GM19035 (cell line): Measurements from ENCODE around the gene ANKRD13B.

ENCODE experiments used
- ATAC-seq: cut with Tn5 transposase; IDR thresholded peaks from one replicate; pipeline ENCODE4 v1.9.1; 2021; ENCODE audit not compliant: unreplicated experiment

The ANKRD13B gene

GRCh38 chr17:29581583-29582253 is 11.2 kb upstream of the ANKRD13B start:
- no peak for ATAC-seq

- ATAC-seq = no peak
Observed at GRCh38 chr17:29582254-29582765, 10.6 kb upstream of the ANKRD13B start.

DNA sequence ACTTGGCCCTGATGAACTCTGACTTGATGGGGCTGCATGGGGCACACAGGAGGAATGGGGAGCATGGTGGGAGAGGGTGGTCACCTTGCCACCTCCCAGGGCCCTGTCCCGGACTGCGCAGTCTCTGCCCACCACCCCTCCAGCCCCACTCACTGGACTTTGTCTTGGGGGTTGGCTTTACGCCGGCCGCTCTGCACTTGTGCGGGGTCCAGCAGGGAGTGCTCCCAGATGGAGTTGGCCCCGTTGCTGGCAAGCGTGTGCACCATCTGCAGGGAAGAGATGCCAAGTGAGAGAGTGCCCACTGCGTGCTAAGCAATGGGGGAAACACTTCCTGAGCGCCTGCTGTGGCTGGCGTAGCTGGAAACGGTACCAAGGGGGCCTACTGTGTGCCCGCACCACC is 10.2 kb upstream of the ANKRD13B start:
- ATAC-seq = no peak

DNA sequence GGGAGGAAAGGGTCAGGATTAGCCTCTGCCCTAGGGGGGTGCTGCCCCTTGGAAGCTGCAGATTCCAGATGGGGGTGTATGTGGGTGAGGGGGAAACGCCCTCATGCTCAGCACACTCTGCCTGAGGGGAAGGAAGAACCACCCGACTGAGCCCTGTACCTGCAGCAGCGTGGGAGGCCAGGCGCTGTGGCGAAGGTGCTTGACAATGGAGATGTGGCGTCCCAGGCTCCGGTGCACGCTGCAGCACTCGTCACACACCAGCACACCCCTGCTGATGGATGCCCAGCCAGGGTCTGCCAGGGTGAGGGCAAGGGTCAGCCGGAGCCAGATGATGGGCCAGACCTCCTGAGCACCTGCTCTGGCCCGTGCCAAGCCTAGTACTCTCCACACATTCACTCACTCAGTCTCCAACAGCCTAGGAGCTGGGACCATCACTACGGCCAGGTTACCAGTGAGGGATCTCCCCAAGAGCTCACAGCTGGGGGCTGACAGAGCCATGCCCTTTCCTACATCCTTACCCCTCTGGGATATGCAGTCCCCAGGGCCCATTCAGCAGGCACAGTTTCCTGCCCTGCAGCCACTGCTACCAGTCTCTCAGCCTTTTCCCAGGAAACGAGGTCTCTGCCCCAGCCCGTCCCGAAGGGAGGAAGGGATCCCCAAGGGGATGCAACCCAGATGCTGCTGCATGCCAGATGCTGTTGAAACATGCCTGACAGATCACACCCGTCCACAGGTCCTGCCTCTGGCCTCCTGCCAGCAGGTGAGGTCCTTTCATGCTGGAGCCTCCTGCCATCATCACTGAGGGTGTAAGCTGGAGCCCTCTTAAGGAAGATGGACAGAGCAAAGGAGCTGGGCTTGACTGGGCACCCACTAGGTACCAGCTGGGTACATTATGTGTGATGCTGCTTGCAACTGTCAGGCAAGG is 9.3 kb upstream of the ANKRD13B start:
- no peak for ATAC-seq

DNA sequence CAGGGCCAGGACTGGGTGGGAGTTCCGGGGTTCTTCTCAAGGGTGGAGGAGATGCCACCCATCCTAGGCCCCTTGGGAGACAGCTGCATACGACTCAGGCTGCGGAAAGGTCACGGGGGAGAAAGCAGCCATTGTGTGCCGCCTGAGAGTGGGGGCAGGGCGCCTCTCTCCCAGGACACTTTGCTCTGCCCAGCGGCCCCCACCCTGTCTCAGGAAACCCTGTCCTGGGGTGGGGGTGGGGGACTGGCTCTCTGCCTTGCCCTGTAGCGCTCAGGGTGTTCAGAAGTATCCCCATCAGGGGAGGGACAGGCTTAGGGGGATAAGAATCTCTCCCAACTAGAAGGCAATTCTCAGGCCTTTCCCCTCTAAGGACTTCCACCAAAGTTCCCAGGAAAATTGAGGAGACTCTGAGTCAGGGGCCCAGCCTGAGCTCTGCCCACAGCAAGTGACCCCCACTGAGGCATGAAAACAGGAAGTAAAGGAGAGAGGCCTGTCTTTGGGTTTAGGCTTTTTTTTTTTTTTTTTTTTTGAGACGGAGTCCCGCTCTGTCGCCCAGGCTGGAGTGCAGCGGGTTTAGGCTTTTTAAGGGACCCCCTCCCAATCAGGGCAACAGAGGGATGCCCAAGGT is 8.4 kb upstream of the ANKRD13B start:
- ATAC-seq = no peak

DNA sequence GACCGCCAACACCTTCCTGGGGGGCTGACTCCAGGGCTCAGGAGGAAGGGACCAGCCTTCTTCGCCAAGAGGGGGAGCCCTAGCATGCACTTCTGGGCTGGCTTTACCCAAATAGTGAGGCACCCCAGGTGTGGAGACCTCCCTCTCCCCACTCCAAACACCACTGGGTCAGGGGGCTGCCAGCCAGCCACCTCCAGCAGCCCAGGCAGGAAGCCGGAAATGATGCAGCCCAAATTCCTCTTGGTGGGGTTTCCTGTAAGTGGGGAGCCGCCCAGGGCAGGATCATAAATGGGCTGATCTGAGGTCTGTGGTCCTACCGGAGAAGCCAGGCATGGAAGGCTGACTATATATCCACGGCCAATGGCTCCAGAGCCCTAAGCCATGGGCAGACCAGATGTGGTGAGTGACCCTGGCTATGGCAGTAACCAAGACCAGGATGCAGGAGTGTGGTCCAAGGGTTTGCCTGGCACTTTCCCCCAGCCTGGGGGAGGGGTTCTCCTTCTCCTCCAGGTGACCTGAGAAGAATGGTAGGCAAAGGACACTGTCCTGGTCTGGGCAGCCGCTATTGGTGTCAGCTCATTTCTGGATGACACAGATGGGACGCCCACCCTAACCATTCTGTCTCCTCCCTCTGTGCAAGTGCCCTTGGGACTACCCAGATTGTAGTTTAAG is 7.7 kb upstream of the ANKRD13B start:
- ATAC-seq = no peak

DNA sequence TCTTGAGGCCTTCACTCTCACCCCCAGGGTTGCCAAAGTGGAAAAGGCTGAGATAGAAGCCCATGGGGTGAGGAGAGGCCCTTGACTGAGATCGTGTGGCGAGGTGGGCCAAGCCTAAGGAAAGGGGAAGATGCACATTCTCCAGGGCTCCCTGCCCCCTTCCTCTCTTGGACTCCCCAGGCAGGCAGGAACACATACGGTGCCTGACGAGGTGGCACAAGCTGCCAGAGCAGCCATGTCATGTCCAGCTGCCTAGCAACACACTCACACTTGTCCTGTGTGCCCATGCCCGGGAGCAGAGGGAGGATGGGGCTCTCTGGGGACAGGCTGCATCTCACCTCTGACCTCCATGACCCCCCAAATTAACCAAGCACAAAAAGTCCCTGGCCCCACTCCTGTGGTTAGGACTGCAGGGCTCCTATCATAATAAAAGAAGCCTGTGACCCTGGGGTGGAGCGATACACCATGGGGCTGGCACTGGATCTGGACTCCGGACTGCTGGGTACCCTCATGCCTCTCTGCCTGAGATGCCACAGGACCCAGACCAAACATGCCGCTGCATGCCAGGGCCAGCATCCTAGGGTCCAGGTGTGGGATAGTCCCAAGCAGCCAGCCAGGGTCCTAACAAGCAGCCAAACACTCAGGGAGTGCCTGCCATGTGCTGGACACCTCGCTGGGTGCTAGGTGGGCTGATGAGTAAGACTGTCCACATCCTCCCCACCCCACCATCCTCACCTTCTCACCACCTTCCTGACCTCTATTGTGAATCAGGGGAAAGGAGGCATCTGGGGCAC is 6.1 kb upstream of the ANKRD13B start:
- no peak for ATAC-seq

DNA sequence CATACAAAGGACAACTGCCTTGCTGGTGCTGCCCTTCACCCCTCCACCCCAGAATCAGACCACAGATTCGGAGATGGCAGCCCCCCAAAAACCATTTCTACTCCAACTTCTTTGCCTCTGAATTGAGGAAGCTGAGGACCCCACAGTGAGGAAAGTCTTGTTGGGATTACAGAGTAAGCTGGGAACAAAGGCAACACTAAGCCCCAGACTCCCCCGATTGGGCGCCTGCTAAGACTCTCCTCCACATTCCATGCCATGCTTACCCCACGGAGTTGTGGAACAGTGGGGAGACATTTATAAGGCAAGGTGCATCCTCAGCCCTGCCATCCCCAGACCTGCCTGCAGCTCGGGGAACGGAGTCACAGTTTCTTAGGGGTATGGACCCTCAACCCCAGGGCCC is 5.3 kb upstream of the ANKRD13B start:
- no peak for ATAC-seq

DNA sequence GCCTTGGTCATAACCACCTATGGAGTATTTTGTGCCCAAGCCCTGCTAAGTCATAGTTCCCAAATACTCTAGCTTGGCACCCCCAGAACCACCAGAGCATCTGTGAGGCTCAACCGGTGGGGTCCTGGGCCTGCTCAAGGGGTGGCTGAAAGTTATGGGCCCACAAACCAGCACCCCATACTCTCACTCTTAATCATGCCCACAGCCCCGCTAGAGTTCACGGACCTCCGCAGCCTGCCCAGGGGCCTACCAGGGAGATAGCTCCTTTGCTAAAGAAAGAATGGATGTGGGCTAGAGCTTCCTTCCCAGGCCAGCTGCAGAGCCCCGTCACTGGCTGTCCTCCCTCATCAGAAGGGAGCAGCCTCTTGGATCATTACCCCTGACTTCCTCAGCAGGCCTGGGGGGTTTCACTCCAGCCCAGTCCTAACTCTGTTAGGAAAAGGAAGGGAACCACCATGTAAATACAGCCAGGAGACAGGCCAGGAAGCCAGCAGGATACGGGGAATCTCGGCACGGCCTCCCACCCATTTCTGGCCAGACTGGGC is 4.8 kb upstream of the ANKRD13B start:
- ATAC-seq = no peak

GRCh38 chr17:29588562-29589411 is 4.1 kb upstream of the ANKRD13B start:
- peak; percentile 17 for ATAC-seq

DNA sequence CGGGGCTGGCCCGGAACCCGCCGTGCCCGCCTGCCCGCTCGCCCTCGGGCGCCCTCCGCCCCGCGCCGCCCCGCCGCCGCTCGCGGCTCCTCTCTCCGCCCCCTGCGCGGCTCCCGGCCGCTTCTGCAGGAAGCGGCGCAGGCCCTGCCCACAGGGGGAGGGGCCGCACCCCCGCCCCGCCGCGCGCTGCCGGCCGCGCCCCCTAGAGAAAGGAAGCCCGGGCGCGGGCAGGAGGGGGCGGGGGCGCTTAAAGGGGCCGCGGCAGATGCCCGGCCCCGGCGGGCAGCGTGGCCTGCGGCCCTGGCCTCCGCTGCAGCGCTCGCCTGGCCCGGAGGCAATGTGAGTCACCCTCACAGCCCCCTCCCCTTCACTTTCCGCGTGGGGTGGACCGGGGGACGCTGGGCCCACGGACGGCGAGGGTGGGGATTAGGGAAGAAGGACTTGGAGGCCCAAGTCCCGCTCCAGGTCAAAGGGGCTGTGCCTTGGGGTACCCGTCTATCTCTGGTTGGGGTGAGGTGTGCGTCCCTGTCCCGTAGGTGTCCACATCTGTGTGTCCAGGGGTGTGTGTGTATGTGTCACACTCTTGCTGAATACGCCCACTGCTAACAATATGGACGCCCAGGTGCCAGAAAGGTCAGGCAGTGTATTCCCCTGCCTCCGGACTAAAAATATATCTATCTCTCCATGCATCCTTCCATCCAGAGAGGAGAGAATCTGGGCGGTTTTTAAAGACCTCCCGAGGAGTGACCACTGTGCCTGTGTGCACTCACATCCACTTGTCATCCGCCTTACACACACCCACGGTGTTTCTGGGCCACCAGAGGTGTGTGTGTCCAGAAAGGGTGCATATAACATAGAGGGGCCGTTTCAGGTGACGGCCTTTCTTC is 3.2 kb upstream of the ANKRD13B start, which contains the start of gene GIT1:
GIT1 (minus strand) TSS at position 125 of the 887 bp plus-strand sequence. CDS start 270 bp downstream, outside the sequence.
- peak; percentile 58 for ATAC-seq

DNA sequence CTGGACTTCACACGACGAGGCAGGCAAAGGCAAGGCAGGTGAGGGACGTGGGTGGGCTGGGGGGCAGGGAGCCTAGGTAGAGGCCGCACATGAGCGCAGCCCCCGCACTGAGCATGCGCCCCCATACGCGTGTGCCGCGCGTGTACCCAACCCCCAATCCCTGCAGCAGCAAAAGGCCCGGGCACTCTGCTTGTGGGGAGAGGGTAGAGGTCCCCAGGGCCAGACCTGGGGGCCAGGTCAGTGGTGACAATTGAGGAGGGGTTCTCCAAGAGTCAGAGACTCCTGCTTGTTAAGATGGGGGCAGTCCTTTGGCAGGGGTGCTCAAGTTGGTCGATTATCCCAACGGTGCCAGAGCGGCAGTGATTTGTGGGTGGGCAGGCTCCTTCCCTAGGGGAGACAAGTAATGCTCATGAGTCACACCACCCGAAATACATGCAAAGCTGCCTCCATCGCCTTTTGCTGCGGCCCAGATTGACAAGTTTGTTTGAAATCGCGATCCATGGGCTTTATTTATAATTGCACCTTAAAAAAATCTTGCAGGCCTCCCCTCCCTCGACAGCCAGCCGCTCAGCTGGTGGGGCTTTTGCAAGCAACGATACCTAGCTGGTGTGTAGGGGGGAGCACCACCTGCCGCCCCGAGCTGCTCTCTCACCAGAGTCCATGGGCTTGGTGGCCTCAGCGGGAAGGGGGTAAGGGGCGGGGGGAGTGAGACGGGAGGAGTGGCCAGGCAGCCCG is 2.4 kb upstream of the ANKRD13B start:
- ATAC-seq = no peak

DNA sequence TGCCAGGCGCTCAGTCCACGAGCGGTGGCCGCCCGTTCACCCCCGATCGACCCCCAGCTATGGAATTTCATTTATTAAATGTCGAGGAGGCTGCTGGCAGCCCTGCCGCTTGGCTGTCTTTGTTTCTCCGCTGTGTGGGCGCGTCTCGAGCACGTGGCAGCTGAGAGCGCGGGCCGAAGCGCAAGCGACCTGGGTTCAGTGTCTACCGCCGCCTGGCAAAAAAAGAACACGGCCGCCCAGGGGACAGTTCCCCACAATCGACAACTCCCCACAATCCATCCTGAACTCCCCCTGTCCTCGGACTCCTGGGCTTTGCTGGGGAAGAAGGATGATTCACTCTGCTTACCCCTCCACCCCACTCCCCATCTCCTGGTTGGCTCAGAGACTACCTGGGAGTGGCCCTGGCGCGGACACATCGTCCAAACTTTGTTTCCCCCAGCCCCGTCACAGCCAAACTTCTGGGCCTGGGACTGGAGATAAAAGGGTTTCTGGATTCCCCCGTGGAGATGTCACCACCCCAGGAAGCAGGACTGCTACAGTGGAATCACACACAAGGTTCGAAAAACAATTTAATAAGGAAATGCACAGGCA is 1.7 kb upstream of the ANKRD13B start:
- no peak for ATAC-seq

DNA sequence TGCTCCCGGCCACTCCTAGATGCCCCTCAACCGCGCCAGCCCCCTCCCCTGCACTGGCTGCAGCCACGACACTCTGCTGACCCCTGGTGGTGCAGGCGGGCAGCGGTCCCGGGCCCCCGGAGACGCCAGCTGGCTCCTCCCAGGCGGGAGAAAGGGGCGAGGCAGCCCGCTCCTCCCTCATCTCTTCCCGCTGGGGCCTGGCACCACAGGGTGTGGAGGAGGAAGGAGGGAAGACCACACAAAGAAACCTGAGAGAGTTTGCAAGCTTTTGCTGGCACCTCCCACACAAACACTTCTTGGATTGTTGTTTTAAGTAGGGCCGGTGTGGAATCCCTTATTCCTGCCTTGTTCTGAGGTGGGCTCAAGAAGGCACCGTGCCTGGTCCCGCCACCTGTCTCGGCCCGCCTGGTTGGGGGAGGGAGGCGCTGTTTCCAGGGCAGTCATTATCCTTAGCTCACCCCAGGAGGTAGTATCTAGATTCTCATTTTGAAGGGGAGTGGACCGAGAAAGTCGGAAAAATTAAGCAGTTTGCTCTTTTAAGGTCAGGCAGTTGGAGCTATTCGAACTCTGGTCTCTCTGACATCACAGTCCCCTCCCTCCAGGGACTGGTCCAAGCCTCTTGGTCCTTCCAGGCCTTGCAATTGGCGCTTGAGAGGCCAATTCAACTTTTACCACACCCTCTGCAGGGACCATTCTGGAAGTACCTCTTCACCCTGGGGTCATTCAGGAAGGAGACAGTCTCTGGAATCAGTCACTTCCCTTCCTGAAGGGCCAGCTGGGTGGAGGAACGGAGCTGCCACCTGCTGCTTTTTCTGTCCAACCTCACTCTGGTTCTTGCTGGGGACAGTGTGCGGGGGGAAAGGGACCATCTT is 959 bp upstream of the ANKRD13B start:
- no peak for ATAC-seq

- no peak for ATAC-seq
Observed at GRCh38 chr17:29593591-29594518, 923 bp downstream of the ANKRD13B start.
